Gastroesophageal sphincter (tissue), 4 donors: ENCODE results near the gene KRT1. TPM values are rescaled to one million over a fixed set of nuclear protein-coding genes. Genes with fewer than 3 reads are reported as not detected.

Experiments
- ATAC-seq: fragments of 150-250 bp; one replicate; pipeline ENCODE4 v1.9.1; 2016; ENCODE audit warnings: mild to moderate bottlenecking, moderate library complexity
- H3K27ac ChIP-seq, 4 donors: fragments of 200-600 bp; sonication (generic) in 3 of 4; 1 replicate in 3 of 4; 2 replicates in 1 of 4; pipeline ENCODE4 v1.5.1; 2016 to 2019
- H3K27me3 ChIP-seq: fragments of 200-600 bp; sonication (generic); one replicate; pipeline ENCODE4 v1.5.1; 2019
- H3K36me3 ChIP-seq, 2 donors: fragments of 200-600 bp; sonication (generic); one replicate each; pipeline ENCODE4 v1.5.1; 2019; ENCODE audit warnings: control low read depth in 1 of 2
- H3K4me1 ChIP-seq, 3 donors: fragments of 200-600 bp; sonication (generic); 1 replicate in 2 of 3; 2 replicates in 1 of 3; pipeline ENCODE4 v1.5.1; 2016 to 2019; ENCODE audit warnings: control low read depth in 2 of 3
- H3K4me3 ChIP-seq, 2 donors: fragments of 200-600 bp; sonication (generic); one replicate each; pipeline ENCODE4 v1.5.1; 2019; ENCODE audit warnings: mild to moderate bottlenecking in 1 of 2, moderate library complexity in 1 of 2
- H3K9me3 ChIP-seq, 3 donors: fragments of 200-600 bp; sonication (generic); one replicate each; pipeline ENCODE4 v1.5.1; 2017 to 2019; ENCODE audit warnings: control low read depth in 2 of 3
- CTCF ChIP-seq, 4 experiments: fragments of 200-600 bp in 2 of 4; fragments of 450-650 bp in 2 of 4; sonication (generic) in 1 of 4; IDR thresholded peaks; one replicate each; pipeline ENCODE4 v1.5.1; 2017 to 2019; ENCODE audit warnings: antibody characterized with exemption in 4 of 4, mild to moderate bottlenecking in 2 of 4, moderate library complexity in 2 of 4
- EP300 ChIP-seq: sonication (generic); formaldehyde crosslinking; IDR thresholded peaks from one replicate; pipeline ENCODE4 v1.6.1; 2017; ENCODE audit warnings: antibody characterized with exemption, mild to moderate bottlenecking
- POLR2A ChIP-seq, 2 donors: fragments of 450-650 bp; IDR thresholded peaks; one replicate each; pipeline ENCODE4 v1.6.1; 2017; ENCODE audit warnings: antibody characterized with exemption in 2 of 2, mild to moderate bottlenecking in 2 of 2, moderate library complexity in 1 of 2
- POLR2AphosphoS5 ChIP-seq: sonication (generic); formaldehyde crosslinking; IDR thresholded peaks from one replicate; pipeline ENCODE4 v1.6.1; 2017; ENCODE audit warnings: antibody characterized with exemption
- WGBS, 2 donors: methylation state at CpG; one replicate each; pipeline ENCODE4 v1.1.5; 2018; ENCODE audit warnings: low coverage in 1 of 2; 5-methylcytosine and 5-hydroxymethylcytosine counted together
- total RNA-seq, 4 donors: library from RNA; depleted of rRNA; stranded (reverse); fragments of >200 nt; gene quantifications; one replicate each; pipeline ENCODE4 v1.1.0, GENCODE V29; 2016

KRT1 gene
- total RNA-seq = not detected

DNA sequence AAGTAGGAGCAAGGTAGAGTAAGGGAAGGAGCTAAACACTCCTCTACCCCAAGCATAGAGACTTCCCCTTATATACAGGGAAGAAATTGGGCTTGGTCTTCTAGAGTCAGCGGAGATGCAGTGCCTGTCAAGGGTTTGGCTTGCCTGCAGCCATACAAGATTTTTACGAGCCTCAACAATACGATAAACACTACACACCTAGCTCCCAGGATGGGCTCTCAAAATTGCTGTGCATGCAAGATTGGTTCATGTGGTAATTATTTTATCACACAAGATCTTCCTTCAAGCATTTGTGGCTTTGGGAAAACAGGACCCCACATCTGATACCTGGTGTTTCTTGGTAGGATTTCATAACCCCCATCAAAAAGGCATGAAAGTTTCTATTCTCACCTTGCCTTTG lies at the start of gene KRT1:
Gene KRT1, minus strand, starts transcription at position 45 of the 400 bp plus-strand sequence. CDS start 59 bp downstream, outside the sequence.
- no peak for ATAC-seq

DNA sequence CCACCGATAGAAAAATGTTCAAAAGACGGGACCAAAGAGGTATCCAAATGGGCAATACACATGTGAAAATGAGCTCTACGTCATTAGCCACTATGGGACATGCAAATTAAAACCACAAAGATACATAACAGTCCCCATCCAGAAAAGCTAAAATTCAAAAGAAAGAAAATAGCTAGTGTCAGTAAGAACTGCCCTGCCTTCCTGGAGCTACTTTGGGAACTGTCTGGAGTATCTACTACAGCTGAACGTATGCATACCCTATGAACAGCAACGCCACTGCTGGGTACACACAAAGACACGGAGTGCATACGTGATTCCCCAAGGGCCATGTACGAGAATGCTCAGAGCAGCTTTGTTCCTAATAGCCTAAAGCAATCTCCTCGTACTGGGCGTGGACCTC lies 48.9 kb upstream of the KRT1 start:
- no peak overlapping the region for H3K27ac ChIP-seq
- TF ChIP-seq POLR2AphosphoS5 = no peak
- no peak for TF ChIP-seq POLR2A (IDR thresholded peaks at IDR 0.05)
- no peak for TF ChIP-seq CTCF (IDR thresholded peaks at IDR 0.05)
- H3K4me3 ChIP-seq = no peak overlapping the region
- WGBS, 2 donors = 80 to 82% methylated on average over 5 to 10 of the region's 10 CpGs
- H3K9me3 ChIP-seq = no peaks in the 10 kb centered on the region
- H3K27me3 ChIP-seq = peaks cover 49% of the 10 kb centered on the region
- ATAC-seq = no peak
- no peaks in the 10 kb centered on the region for H3K4me1 ChIP-seq
- H3K36me3 ChIP-seq = no peaks in the 10 kb centered on the region

More for the DNA sequence above, at the start of gene KRT1:
- H3K27me3 ChIP-seq = peaks cover 22% of the 10 kb centered on the region
- TF ChIP-seq POLR2A (IDR thresholded peaks at IDR 0.05) (no peak), EP300 (no peak), POLR2AphosphoS5 (no peak), CTCF (IDR thresholded peaks at IDR 0.05) (no peak)
- H3K36me3 ChIP-seq = no peaks in the 10 kb centered on the region
- WGBS, 2 donors = 87 to 93% methylated on average over 3 of the region's 3 CpGs
- H3K9me3 ChIP-seq = no peaks in the 10 kb centered on the region
- no peak within 1 kb of the TSS for H3K4me3 ChIP-seq
- H3K4me1 ChIP-seq = no peaks in the 10 kb centered on the region
- H3K27ac ChIP-seq = no peak within 1 kb of the TSS

DNA sequence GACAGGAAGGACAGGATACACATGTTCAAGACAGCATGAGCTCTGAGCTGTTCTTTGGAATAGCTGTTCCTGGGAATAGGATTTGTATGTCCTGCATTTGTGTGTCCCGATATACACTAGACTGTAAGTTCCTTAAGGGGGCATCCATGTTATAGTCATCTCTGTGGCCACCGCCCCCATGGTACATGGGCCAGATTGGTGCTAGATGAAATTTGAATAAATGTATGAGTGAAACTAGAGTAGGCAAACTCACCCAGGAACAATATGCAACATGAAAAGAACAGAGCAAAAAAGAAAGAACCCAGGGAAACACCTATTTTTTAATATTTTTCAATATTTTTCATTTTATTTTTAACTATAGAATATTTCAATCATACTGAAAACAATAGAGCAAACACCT lies 48.2 kb upstream of the KRT1 start:
- H3K27me3 ChIP-seq = peaks cover 43% of the 10 kb centered on the region
- H3K4me1 ChIP-seq = no peaks in the 10 kb centered on the region
- no peak for ATAC-seq
- WGBS, 2 donors = 76 to 92% methylated on average over 2 of the region's 2 CpGs
- H3K27ac ChIP-seq = no peak overlapping the region
- no peak overlapping the region for H3K4me3 ChIP-seq
- H3K36me3 ChIP-seq = no peaks in the 10 kb centered on the region
- no peaks in the 10 kb centered on the region for H3K9me3 ChIP-seq
- TF ChIP-seq POLR2AphosphoS5 (no peak), CTCF (IDR thresholded peaks at IDR 0.05) (no peak)

DNA sequence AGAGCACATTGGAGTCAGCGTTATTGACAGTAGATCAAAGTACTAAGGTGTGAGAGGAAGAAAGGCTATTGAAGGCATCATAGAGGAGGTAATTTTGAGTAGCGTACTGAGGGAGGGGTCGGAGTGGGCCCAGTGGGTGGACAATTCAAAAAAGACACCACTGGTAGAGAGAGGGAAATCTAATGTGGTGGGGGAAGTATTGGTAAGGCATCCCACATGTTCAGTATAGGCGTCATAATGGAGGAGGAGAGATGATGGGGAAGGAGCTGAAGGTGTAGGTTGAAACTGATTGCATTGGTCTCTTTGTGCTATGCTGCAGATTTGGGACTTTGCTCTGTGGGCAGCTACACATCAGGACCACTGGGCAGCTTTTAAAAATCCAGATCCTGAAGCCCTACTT lies 46.8 kb upstream of the KRT1 start:
- ATAC-seq = no peak
- 76 to 82% methylated on average over 4 of the region's 4 CpGs for WGBS, 2 donors
- Histone ChIP-seq H3K4me3 (no peak overlapping the region), H3K27me3 (peaks cover 39% of the 10 kb centered on the region), H3K27ac (no peak overlapping the region), H3K9me3 (no peaks in the 10 kb centered on the region), H3K4me1 (no peaks in the 10 kb centered on the region), H3K36me3 (no peaks in the 10 kb centered on the region)
- TF ChIP-seq CTCF (IDR thresholded peaks at IDR 0.05) = no peak
- no peak for TF ChIP-seq POLR2A (IDR thresholded peaks at IDR 0.05)
- TF ChIP-seq EP300 = no peak
- TF ChIP-seq POLR2AphosphoS5 = no peak

GRCh38 chr12:52726451-52726850 lies 46.2 kb upstream of the KRT1 start:
- Histone ChIP-seq H3K27ac (no peak overlapping the region), H3K4me3 (no peak overlapping the region), H3K27me3 (peaks cover 34% of the 10 kb centered on the region), H3K36me3 (no peaks in the 10 kb centered on the region), H3K4me1 (no peaks in the 10 kb centered on the region), H3K9me3 (no peaks in the 10 kb centered on the region)
- TF ChIP-seq POLR2AphosphoS5 = no peak
- TF ChIP-seq POLR2A (IDR thresholded peaks at IDR 0.05) = no peak
- no peak for TF ChIP-seq CTCF (IDR thresholded peaks at IDR 0.05)
- TF ChIP-seq EP300 = no peak
- ATAC-seq = no peak
- 33 to 38% methylated on average over 2 of the region's 2 CpGs for WGBS, 2 donors
